Tibial nerve (tissue), 4 donors: ENCODE measurements around the gene MECP2.

Experiments used
- EP300 ChIP-seq, 2 donors: sonication (generic); formaldehyde crosslinking; IDR thresholded peaks; one replicate each; pipeline ENCODE4 v1.6.1; 2017; ENCODE audit warnings: antibody characterized with exemption in 2 of 2, mild to moderate bottlenecking in 1 of 2
- POLR2A ChIP-seq, 2 donors: fragments of 450-650 bp; IDR thresholded peaks; one replicate each; pipeline ENCODE4 v1.6.1; 2017; ENCODE audit warnings: antibody characterized with exemption in 2 of 2, mild to moderate bottlenecking in 2 of 2, moderate library complexity in 2 of 2
- TF ChIP-seq, protein P1 (sequence below), 5 experiments: fragments of 200-600 bp in 3 of 5; fragments of 450-650 bp in 2 of 5; sonication (generic) in 3 of 5; IDR thresholded peaks; one replicate each; pipeline ENCODE4 v1.5.1; 2016 to 2019; ENCODE audit warnings: antibody characterized with exemption in 5 of 5, mild to moderate bottlenecking in 3 of 5, moderate library complexity in 2 of 5

DNA sequence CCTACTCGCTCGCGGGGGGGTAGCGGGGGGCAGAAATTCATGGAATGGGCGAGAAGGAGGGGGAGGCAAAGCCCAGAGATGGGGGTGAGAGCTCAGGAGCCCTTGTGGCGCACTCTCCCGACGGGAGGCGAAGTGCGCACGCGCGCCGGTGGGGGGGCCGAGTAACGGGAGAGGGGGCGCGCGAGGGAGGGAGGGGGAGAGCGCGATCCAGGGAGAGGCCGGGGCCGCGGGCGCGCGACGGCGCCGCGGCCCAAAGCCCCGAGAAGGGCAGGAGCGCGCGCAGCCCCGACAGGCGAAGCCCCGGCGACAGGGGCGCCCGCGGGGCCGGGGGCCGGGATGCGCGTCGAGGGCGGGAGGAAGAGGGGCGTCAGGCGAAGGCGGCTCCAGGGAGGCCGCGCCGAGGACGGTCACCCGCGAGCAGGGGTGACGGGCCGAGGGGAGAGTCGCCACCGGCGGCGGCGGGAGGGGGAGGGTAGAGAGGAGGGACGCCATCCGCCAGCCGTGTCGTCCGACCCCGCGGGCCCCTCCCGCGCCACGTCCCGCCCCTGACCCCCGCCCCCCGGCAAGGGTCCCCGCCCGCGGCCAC, 421 bp downstream of the MECP2 start:
- no peak for TF ChIP-seq EP300 (IDR thresholded peaks at IDR 0.05)
- peak in 1 of 2 donors; percentile 18 for TF ChIP-seq POLR2A (IDR thresholded peaks at IDR 0.05)
- TF ChIP-seq, protein P1, sequence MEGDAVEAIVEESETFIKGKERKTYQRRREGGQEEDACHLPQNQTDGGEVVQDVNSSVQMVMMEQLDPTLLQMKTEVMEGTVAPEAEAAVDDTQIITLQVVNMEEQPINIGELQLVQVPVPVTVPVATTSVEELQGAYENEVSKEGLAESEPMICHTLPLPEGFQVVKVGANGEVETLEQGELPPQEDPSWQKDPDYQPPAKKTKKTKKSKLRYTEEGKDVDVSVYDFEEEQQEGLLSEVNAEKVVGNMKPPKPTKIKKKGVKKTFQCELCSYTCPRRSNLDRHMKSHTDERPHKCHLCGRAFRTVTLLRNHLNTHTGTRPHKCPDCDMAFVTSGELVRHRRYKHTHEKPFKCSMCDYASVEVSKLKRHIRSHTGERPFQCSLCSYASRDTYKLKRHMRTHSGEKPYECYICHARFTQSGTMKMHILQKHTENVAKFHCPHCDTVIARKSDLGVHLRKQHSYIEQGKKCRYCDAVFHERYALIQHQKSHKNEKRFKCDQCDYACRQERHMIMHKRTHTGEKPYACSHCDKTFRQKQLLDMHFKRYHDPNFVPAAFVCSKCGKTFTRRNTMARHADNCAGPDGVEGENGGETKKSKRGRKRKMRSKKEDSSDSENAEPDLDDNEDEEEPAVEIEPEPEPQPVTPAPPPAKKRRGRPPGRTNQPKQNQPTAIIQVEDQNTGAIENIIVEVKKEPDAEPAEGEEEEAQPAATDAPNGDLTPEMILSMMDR (IDR thresholded peaks at IDR 0.05): no peak
